ENCODE measurements around the gene ELANE. TPM values are rescaled to one million over a fixed set of nuclear protein-coding genes. Genes with fewer than 3 reads are reported as not detected.

The ELANE gene
- polyA plus RNA-seq, 4 donors: 0.48 to 1.1 TPM; not detected in 2

Other genes starting within 250 kb of the ELANE start
- gene POLRMT, start 218.8 kb upstream of the ELANE start, polyA plus RNA-seq (ENCODE audit: insufficient read length in 4 of 4): 10 to 100 TPM; 37.1 to 65.9 (median 53.1) TPM
- gene FGF22, start 212.4 kb upstream of the ELANE start, polyA plus RNA-seq (ENCODE audit: insufficient read length in 4 of 4): under 1 TPM; 0.11 to 0.55 (median 0.34) TPM
- gene RNF126, start 189.1 kb upstream of the ELANE start, polyA plus RNA-seq (ENCODE audit: insufficient read length in 4 of 4): 10 to 100 TPM; 19.4 to 37.5 (median 20.5) TPM
- 10 to 100 TPM; 14.3 to 18.8 (median 17.7) TPM for gene FSTL3, start 175.9 kb upstream of the ELANE start, polyA plus RNA-seq (ENCODE audit: insufficient read length in 4 of 4)
- under 1 TPM in 3 of 4 donors, not detected in 1; 0.22 to 0.46 (median 0.23) TPM for gene PRSS57, start 156.9 kb upstream of the ELANE start, polyA plus RNA-seq (ENCODE audit: insufficient read length in 4 of 4)
- gene PALM, start 143.4 kb upstream of the ELANE start, polyA plus RNA-seq (ENCODE audit: insufficient read length in 4 of 4): 100 to 1,000 TPM in 1 of 4 donors, 10 to 100 TPM in 3; 63.6 to 111 (median 78.1) TPM
- gene MISP, start 101.2 kb upstream of the ELANE start, polyA plus RNA-seq (ENCODE audit: insufficient read length in 4 of 4): 10 to 100 TPM in 1 of 4 donors, 1 to 10 TPM in 2, under 1 TPM in 1; 0.44 to 10.6 (median 6.8) TPM
- gene PTBP1, start 54.9 kb upstream of the ELANE start, polyA plus RNA-seq (ENCODE audit: insufficient read length in 4 of 4): 100 to 1,000 TPM; 292 to 417 (median 389) TPM
- gene PLPPR3, start 30.3 kb upstream of the ELANE start, polyA plus RNA-seq (ENCODE audit: insufficient read length in 4 of 4): 10 to 100 TPM; 10.3 to 18.9 (median 11.4) TPM
- gene AZU1, start 24.5 kb upstream of the ELANE start, polyA plus RNA-seq (ENCODE audit: insufficient read length in 4 of 4): 1 to 10 TPM in 2 of 4 donors, under 1 TPM in 2; 0.86 to 3.6 (median 1.1) TPM
- 1 to 10 TPM in 2 of 4 donors, under 1 TPM in 2; 0.59 to 2.0 (median 1.0) TPM for gene PRTN3, start 11.3 kb upstream of the ELANE start, polyA plus RNA-seq (ENCODE audit: insufficient read length in 4 of 4)
- 10 to 100 TPM in 1 of 4 donors, 1 to 10 TPM in 3; 2.3 to 12.9 (median 3.6) TPM for gene CFD, start 7.4 kb downstream of the ELANE start, polyA plus RNA-seq (ENCODE audit: insufficient read length in 4 of 4)
- gene MED16, start 40.9 kb downstream of the ELANE start, polyA plus RNA-seq (ENCODE audit: insufficient read length in 4 of 4): 10 to 100 TPM; 46.5 to 86.8 (median 53.7) TPM
- gene RNU6-9, start 41.2 kb downstream of the ELANE start, polyA plus RNA-seq (ENCODE audit: insufficient read length in 4 of 4): not detected
- gene R3HDM4, start 60.9 kb downstream of the ELANE start, polyA plus RNA-seq (ENCODE audit: insufficient read length in 4 of 4): 10 to 100 TPM; 39.3 to 61.2 (median 47.8) TPM
- under 1 TPM; 0.20 to 0.98 (median 0.40) TPM for gene KISS1R, start 65.0 kb downstream of the ELANE start, polyA plus RNA-seq (ENCODE audit: insufficient read length in 4 of 4)
- 10 to 100 TPM; 13.2 to 35.9 (median 19.1) TPM for gene ARID3A, start 73.7 kb downstream of the ELANE start, polyA plus RNA-seq (ENCODE audit: insufficient read length in 4 of 4)
- gene WDR18, start 132.0 kb downstream of the ELANE start, polyA plus RNA-seq (ENCODE audit: insufficient read length in 4 of 4): 10 to 100 TPM; 24.4 to 55.7 (median 38.7) TPM
- gene GRIN3B, start 148.1 kb downstream of the ELANE start, polyA plus RNA-seq (ENCODE audit: insufficient read length in 4 of 4): 1 to 10 TPM in 1 of 4 donors, under 1 TPM in 3; 0.33 to 1.4 (median 0.69) TPM
- 100 to 1,000 TPM in 1 of 4 donors, 10 to 100 TPM in 3; 88.4 to 138 (median 98.9) TPM for gene TMEM259, start 168.8 kb downstream of the ELANE start, polyA plus RNA-seq (ENCODE audit: insufficient read length in 4 of 4)
- not detected for gene RNU6-2, start 169.2 kb downstream of the ELANE start, polyA plus RNA-seq (ENCODE audit: insufficient read length in 4 of 4)
- gene CNN2, start 174.3 kb downstream of the ELANE start, polyA plus RNA-seq (ENCODE audit: insufficient read length in 4 of 4): 100 to 1,000 TPM; 171 to 188 (median 182) TPM
- 10 to 100 TPM in 1 of 4 donors, 1 to 10 TPM in 3; 2.7 to 10.6 (median 7.7) TPM for gene ABCA7, start 187.8 kb downstream of the ELANE start, polyA plus RNA-seq (ENCODE audit: insufficient read length in 4 of 4)
- gene ARHGAP45, start 214.9 kb downstream of the ELANE start, polyA plus RNA-seq (ENCODE audit: insufficient read length in 4 of 4): 10 to 100 TPM in 1 of 4 donors, 1 to 10 TPM in 3; 8.2 to 14.4 (median 8.9) TPM
- gene POLR2E, start 243.1 kb downstream of the ELANE start, polyA plus RNA-seq (ENCODE audit: insufficient read length in 4 of 4): 100 to 1,000 TPM; 106 to 154 (median 145) TPM